GM12891 (cell line): ENCODE data around the gene IL1RAPL2.

Source experiments
- POLR2A ChIP-seq: IDR thresholded peaks from 2 replicates; pipeline ENCODE4 v1.6.1; 2011; ENCODE audit warnings: low read depth, low read length, control low read depth
- POLR2AphosphoS5 ChIP-seq: IDR thresholded peaks from 2 replicates; pipeline ENCODE4 v1.6.1; 2011; ENCODE audit warnings: low read depth, low read length, control low read depth
- POU2F2 ChIP-seq: IDR thresholded peaks from 2 replicates; pipeline ENCODE4 v1.6.1; 2011; ENCODE audit warnings: low read depth, mild to moderate bottlenecking, control low read depth, low read length, moderate library complexity
- TAF1 ChIP-seq: IDR thresholded peaks from 2 replicates; pipeline ENCODE4 v1.6.1; 2011; ENCODE audit warnings: low read depth, low read length, control low read depth

GRCh38 chrX:104877504-104877903, 311.5 kb downstream of the IL1RAPL2 start:
- TF ChIP-seq POLR2A = no peak
- no peak for TF ChIP-seq TAF1
- TF ChIP-seq POLR2AphosphoS5 = no peak
- no peak for TF ChIP-seq POU2F2
